CD4-positive, alpha-beta T cell treated with Interleukin-12 subunit alpha and Interleukin-12 subunit beta, for 1 hour (primary cell): Measurements from ENCODE around the gene JMJD8.

ENCODE experiments used
- DNase-seq: peaks from one replicate; pipeline ENCODE4 v3.0.0-alpha.2; 2020

Gene JMJD8

DNA sequence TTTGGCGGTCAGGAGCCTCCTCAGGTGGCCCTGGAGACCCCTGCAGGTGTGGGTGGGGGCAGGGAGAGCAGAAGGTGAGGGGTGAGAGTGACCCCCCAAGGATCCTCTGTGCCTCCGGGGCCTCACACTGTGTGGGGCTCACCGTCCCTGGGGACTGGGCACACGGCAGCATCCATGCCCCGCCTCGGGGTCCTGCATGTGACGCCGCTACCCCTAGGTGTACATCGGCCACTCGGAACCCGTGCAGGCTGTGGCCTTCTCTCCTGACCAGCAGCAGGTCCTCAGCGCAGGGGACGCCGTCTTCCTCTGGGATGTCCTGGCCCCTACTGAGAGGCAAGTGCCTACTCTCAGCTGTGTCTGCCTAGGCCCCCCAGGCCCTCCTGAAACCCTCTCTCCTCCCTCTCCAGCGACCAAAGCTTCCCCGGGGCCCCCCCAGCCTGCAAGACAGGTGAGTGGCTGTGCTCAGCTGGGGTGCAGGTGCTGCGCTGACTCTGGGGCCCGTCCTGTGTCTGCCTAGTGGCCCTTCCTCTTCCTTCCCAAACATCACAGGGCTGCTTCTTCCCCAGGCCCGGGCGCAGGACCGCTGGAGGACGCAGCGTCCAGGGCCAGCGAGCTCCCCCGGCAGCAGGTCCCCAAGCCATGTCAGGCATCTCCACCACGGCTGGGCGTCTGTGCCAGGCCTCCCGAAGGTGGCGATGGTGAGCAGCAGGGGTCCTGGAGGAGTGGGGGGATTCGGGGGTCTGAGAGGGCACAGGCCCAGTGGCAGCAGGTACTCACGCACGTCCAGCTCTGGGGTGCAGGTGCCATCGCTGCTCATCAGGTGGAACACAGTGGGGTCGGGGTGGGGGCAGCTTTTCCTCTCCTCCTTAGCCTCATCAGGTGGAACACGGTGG, 25.2 kb downstream of the JMJD8 start:
- DNase-seq, result no peak

GRCh38 chr16:657487-657886, 26.6 kb downstream of the JMJD8 start:
- DNase-seq, result no peak

DNA sequence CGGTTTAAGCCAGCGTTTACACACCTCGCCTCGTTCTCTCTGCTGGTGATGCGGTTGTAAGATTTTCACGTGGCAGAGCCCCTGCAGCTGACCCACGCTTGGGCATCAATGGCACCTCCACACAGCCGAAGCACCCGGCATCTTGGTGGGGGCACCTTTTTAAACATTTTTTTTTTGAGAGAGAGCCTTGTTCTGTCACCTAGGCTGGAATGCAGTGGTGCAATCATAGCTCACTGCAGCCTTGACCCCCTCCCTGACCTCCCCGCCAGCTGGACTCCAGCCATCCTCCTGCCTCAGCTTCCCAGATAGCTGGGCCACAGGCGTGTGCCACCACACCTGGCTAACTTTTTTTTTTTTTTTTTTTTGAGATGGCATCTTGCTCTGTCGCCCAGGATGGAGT, 30.1 kb downstream of the JMJD8 start:
- no peak for DNase-seq

- DNase-seq, result no peak
Measured at GRCh38 chr16:652454-653305, 31.5 kb downstream of the JMJD8 start.

- no peak for DNase-seq
Measured at GRCh38 chr16:651844-652243, 32.3 kb downstream of the JMJD8 start.

DNA sequence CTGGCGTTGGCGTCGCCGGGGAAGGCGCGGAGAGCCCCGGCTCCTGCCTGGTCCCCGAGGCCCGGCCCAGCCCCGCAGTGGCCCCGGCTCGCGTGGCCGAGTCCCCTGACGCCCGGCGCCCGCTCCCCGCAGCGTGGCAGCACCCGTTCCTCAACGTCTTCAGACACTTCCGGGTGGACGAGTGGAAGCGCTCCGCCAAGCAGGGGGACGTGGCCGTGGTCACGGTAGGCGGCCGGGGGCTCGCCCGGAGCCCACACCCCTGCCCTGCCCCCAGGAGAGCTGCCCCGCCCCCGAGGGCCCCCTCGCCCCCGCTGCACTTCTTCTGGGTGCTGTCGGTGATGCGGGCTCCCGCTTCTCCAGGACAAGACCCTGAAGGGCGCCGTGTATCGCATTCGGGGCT, 34.5 kb downstream of the JMJD8 start:
- no peak for DNase-seq

GRCh38 chr16:648781-649589, 35.1 kb downstream of the JMJD8 start, which contains the start of gene WDR90:
Gene WDR90 (plus strand): TSS chr16:649365. CDS start chr16:649417, 52 bp downstream.
- DNase-seq, result peak; percentile 90

DNA sequence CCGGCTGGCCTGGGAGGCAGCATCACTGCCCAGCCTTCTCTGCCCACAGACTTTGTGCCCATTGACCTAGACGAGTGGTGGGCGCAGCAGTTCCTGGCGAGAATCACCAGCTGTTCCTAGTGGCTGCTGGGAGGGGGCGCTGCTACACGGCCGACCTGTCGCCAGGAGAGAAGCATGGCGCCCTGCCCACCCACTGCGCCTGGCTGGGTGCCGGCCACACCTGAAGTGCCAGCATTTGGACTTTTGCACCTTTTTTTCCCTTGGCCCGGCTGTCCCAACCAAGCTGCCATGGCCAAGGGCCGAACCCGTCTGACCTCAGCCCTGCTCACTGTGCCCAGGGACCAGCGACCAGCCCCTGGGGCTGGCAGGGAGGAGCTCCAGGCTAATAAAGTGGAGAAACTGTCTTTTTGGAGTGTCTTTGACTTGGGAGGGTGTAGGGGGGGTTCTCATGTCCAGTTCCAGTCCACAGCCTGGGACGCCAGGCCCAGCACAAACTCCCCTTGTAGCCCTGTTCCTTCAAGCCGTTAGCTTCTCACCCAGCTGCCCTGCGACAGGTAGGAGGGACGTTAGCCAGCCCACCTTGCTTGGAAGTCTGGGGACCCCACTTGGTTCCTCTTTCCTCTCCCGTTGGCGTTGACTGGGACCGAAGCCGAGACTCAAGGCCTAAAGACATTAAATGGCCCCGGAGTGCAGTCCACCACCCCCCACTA, 35.9 kb downstream of the JMJD8 start:
- peak; percentile 45 for DNase-seq

- no peak for DNase-seq
Measured at GRCh38 chr16:647173-647902, 36.8 kb downstream of the JMJD8 start.

DNA sequence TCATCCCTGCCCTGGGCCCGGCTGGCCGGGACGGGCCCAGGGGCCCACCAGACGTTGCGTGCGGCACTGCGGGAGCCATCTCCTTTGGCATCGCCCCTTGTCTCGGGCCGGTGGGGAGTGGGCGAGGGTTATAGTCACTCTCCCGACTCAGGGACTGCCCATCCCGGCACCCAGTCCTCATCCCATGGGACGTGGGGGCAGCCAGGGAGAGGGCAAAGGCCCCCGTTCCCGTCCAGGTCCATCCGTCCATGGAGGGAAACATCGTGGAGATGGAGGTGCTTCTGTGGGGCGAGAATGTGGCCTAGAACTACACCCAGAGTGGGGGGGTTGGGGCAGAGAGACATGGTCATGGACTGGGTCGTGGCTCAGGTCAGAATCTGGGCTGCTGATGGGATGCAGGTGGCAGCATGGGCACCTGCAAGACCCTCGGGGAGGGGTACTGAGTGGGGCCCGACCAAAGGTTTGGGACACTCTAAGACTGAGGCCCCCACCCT, 37.4 kb downstream of the JMJD8 start:
- DNase-seq, result no peak

GRCh38 chr16:645852-646678, 38.1 kb downstream of the JMJD8 start:
- DNase-seq, result no peak

- no peak for DNase-seq
Measured at GRCh38 chr16:644556-644955, 39.6 kb downstream of the JMJD8 start.

- no peak for DNase-seq
Measured at GRCh38 chr16:643050-643368, 41.1 kb downstream of the JMJD8 start.

DNA sequence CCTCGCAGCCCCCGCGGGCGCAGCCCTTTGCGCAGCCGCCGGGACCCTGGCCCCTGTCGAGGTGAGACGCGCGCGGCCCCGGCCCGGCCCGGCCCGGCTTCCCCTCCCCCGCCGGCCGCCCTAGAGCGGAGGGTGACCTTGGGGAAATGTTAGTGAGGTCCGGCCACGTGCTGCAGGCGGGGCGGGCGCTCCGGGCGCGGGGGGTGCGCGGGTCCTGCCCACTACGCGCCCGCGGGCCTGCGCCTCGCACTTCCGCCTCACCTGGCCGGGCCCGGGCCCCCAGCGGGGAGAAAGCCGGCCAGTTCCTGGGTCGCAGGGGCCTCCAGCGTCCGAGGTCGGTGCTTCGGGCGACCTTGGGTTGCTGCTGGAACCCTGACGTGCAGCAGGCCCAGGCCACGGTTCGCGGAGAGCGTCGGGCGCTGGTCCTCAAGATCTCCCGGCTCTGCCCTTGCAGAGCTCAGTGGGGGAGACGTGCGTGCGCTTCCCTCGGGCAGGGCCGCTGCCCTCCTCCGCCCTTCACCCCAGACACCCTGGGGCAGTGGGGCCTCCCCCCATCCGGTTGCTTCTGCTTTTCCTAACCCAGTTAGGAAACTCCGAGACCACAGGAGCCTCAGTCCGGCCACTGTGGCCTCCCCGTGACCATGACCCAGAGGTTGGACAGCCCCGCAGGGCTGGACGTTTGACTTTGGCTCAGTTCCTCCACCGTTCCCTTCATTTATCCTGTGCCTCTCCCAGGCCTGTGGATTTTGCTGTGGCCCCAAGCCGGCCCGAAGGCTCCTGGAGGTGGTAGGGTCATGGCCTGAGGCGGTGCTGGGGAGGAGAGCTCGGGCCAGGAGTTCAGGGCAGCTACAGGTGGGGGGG, 41.7 kb downstream of the JMJD8 start:
- DNase-seq, result peak; percentile 33

GRCh38 chr16:641326-642188, 42.6 kb downstream of the JMJD8 start, which contains the start of gene MCRIP2:
Gene MCRIP2 (plus strand): TSS chr16:641828. CDS start chr16:641992, 164 bp downstream.
- peak; percentile 72 for DNase-seq

GRCh38 chr16:640614-641013, 43.5 kb downstream of the JMJD8 start:
- no peak for DNase-seq

DNA sequence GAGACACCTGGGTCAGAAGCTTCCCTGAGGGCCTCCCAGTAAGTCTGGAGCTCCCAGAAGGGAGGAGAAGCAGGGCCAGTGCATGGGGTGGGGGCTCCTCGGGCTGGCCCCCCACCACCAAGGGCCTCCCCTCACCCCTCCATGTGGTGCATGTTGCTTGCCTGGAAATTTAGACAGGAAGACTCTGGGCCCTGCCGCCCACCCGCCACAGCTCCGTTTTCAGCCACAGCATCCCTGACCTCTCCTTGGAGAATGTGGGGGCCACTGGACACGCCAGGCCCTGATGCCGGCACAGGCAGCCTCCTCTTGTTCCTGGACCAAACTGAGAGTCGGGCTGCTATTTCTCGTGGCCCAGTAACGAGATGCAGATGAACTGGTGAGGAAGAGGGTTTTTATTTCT, 45.3 kb downstream of the JMJD8 start:
- no peak for DNase-seq

GRCh38 chr16:638034-638543, 46.0 kb downstream of the JMJD8 start:
- DNase-seq, result no peak
